Activated naive CD8-positive, alpha-beta T cell treated with anti-CD3 and anti-CD28 coated beads, Interleukin-2, amount 10 ng/mL, durations not matched to agents 7 days and 5 days (primary cell): ENCODE results near the gene CNNM1. TPM values are rescaled to one million over a fixed set of nuclear protein-coding genes. Genes with fewer than 3 reads are reported as not detected.
A peak's percentile ranks its signal among the peaks of the same experiment; 100 is the strongest.

Experiments used
- ATAC-seq: fragments of 150-1000 bp; cut with Tn5 transposase; one replicate; pipeline ENCODE4 v1.10.0; 2021; ENCODE audit warnings: low read depth, moderate library complexity
- POLR2A ChIA-PET: fragments of 350-600 bp; sonication (Branson Sonifier 250); formaldehyde crosslinking; loops from one replicate; lab custom pipeline; 2021; ENCODE audit warnings: antibody characterized with exemption; lab: Charles Lee
- DNase-seq: peaks from one replicate; pipeline ENCODE4 v3.0.0; 2021
- H3K27ac Mint-ChIP-seq: one replicate; pipeline ENCODE4 v1.8.0; 2022; ENCODE audit warnings: mild to moderate bottlenecking, mixed read lengths
- H3K27me3 Mint-ChIP-seq: one replicate; pipeline ENCODE4 v1.8.0; 2022; ENCODE audit warnings: mild to moderate bottlenecking, moderate library complexity, mixed read lengths
- H3K36me3 Mint-ChIP-seq: one replicate; pipeline ENCODE4 v1.8.0; 2021; ENCODE audit warnings: mild to moderate bottlenecking, mixed read lengths
- H3K4me1 Mint-ChIP-seq: one replicate; pipeline ENCODE4 v1.8.0; 2021; ENCODE audit warnings: mixed read lengths
- H3K4me3 Mint-ChIP-seq: one replicate; pipeline ENCODE4 v1.8.0; 2022; ENCODE audit warnings: mild to moderate bottlenecking, moderate library complexity, mixed read lengths
- H3K9me3 Mint-ChIP-seq: one replicate; pipeline ENCODE4 v1.8.0; 2021; ENCODE audit warnings: mixed read lengths
- total RNA-seq, 2 experiments: library from RNA; stranded (reverse); gene quantifications; one replicate each; pipeline ENCODE4 v1.2.3, GENCODE V29; 2021

The CNNM1 gene
- total RNA-seq, 2 experiments from 2014 or later, result 0.26 to 0.50 TPM

DNA sequence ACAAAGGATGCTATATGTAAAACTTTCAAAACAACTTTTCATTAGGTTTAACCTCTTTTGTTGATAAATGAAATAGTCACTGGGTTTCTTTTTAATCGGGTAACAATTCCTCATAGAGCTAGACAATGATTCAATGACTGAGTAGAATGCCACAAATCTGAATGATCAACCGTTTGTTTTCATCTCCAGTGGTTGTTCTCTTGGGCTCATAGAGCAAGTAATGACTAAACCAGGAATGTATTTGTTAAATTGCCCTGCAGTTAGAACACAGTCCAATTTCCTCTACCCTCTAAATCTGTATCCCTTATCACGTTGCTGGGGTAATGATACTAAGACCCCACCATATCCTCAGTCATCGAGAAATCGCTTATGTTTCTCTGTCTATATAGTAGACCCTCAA lies 40.0 kb downstream of the CNNM1 start:
- POLR2A ChIA-PET, result no interaction called here
- Mint-ChIP-seq H3K27ac (no peak overlapping the region), H3K27me3 (peaks cover 84% of the 10 kb centered on the region), H3K4me1 (peaks cover 11% of the 10 kb centered on the region), H3K9me3 (no peaks in the 10 kb centered on the region), H3K4me3 (no peak overlapping the region), H3K36me3 (no peaks in the 10 kb centered on the region)
- DNase-seq, result no peak
- ATAC-seq, result no peak

DNA sequence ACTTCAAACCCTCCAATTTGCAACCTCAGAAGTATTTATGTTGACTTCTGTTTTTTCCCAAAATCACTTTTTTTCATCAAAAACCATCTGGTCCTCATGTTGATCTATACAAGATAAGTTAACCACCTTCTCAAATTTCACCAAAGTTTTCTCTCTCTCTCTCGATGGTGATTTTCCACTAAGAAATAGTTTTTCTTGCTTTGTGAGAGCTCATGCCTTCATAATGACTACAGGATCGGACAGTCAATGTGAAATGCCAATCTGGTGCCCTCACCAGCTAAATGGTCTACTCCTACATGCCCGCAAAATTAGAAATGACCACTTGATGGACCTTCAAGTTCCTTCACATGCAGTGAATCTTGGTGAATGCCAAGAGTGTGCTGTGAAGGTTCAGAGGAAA lies 40.4 kb downstream of the CNNM1 start:
- Mint-ChIP-seq H3K36me3 (no peaks in the 10 kb centered on the region), H3K4me3 (no peak overlapping the region), H3K27me3 (peaks cover 86% of the 10 kb centered on the region), H3K9me3 (no peaks in the 10 kb centered on the region), H3K4me1 (peaks cover 11% of the 10 kb centered on the region), H3K27ac (no peak overlapping the region)
- DNase-seq (no peak), ATAC-seq (no peak)
- POLR2A ChIA-PET, result no interaction called here

DNA sequence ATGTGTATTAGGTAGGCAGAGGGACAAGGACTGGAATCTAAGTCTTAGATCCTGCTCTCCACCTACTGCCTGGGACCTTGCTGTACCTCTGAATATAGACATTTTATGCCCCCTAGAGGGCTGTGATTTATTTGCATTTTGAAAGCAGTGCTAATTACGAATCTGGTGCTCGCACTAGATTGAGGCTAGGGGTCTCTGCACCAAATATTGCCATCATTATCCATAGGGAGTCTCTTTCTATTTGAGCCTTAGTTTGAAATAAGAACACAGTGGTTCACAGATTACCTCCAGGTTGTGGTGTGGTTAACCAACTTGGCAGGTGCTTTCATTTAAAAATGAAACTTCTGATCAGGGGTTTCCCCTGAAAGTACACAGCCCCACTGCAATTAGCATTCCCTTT lies 41.8 kb downstream of the CNNM1 start:
- H3K27ac Mint-ChIP-seq, result no peak overlapping the region
- H3K9me3 Mint-ChIP-seq, result no peaks in the 10 kb centered on the region
- H3K4me1 Mint-ChIP-seq, result peaks cover 11% of the 10 kb centered on the region
- POLR2A ChIA-PET, result no interaction called here
- H3K36me3 Mint-ChIP-seq, result no peaks in the 10 kb centered on the region
- H3K4me3 Mint-ChIP-seq, result no peak overlapping the region
- DNase-seq (no peak), ATAC-seq (peak; percentile 66)
- peaks cover 90% of the 10 kb centered on the region for H3K27me3 Mint-ChIP-seq

DNA sequence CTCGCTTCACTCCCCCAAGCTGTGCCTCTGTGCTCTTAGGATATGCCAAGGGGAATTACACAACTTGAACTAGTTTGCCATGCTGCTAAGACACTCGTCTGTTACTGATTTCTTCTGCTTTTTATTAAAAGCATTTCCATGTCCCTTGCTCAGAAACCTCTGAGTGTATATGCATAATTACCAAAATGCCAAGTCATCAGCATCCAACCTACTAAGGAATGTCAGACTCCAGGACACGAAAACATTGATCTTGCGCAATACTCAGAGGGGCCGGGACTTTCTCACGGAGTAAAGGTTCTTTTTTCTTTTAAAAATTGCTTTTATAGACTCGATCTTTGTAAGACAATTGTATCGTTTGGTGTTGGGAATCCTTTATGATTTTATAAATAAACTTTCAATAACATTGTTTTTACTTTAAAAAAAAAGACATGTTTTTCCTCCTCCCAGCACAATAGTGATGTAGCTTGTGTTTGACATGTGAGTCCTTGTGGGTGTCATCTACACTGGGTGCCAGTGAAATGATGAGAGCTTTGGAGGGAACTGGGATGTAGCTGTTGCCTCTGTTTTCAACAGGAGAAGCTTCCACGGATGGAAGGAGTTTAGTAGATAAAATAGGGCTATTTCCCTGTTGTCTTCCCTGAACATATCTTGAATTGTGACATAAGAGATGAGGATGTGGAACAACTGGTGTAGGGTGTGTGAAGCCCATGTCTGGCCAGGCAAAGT lies 43.6 kb downstream of the CNNM1 start:
- Mint-ChIP-seq H3K27me3 (peaks cover 80% of the 10 kb centered on the region), H3K27ac (no peak overlapping the region), H3K36me3 (no peaks in the 10 kb centered on the region), H3K9me3 (no peaks in the 10 kb centered on the region), H3K4me1 (peaks cover 11% of the 10 kb centered on the region), H3K4me3 (no peak overlapping the region)
- ATAC-seq, result no peak
- DNase-seq, result no peak
- POLR2A ChIA-PET, result no interaction called here

DNA sequence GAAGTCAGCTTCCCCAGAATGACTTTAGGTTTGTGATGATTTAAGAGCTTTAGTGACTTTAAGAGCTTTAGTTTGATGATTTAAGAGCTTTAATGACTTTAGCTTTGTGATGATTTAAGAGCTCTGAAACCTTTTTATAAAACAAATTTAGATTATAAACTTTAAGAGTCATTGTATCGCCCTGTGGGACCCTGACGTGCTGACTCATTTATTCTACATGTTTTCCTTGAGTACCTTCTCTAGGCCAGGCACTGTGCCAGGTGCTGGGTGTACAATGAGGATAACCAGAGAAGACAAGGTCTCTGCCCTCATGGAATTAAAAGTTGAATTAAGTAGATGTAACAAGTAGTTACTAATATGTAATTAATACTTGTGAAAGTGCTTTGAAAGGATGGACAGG lies 45.4 kb downstream of the CNNM1 start:
- POLR2A ChIA-PET, result no interaction called here
- Mint-ChIP-seq H3K4me3 (no peak overlapping the region), H3K27ac (no peak overlapping the region), H3K4me1 (peaks cover 11% of the 10 kb centered on the region), H3K36me3 (no peaks in the 10 kb centered on the region), H3K27me3 (peaks cover 70% of the 10 kb centered on the region), H3K9me3 (no peaks in the 10 kb centered on the region)
- ATAC-seq (no peak), DNase-seq (no peak)

DNA sequence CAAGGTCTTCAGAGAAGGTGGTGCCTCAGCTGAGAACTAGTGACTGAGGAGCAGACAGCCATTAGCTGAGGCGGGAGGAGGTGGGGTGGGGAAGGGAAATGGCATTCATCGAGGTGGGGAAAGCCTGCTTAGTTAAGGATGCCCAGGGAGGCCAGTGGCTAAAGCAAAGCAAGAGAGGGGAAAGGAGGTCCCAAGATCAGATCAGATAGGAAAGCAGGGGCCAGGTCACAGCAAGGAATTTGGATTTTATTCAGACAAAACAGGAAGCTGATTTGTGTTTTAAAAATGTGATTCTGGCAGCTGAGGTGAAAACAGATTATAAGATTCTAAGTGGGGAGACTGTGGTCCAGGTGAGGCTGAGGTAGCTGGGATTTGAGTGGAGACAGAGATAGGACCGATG lies 45.8 kb downstream of the CNNM1 start:
- H3K27me3 Mint-ChIP-seq, result peaks cover 67% of the 10 kb centered on the region
- no peak overlapping the region for H3K4me3 Mint-ChIP-seq
- POLR2A ChIA-PET, result no interaction called here
- peaks cover 11% of the 10 kb centered on the region for H3K4me1 Mint-ChIP-seq
- ATAC-seq (no peak), DNase-seq (no peak)
- no peak overlapping the region for H3K27ac Mint-ChIP-seq
- no peaks in the 10 kb centered on the region for H3K9me3 Mint-ChIP-seq
- no peaks in the 10 kb centered on the region for H3K36me3 Mint-ChIP-seq

DNA sequence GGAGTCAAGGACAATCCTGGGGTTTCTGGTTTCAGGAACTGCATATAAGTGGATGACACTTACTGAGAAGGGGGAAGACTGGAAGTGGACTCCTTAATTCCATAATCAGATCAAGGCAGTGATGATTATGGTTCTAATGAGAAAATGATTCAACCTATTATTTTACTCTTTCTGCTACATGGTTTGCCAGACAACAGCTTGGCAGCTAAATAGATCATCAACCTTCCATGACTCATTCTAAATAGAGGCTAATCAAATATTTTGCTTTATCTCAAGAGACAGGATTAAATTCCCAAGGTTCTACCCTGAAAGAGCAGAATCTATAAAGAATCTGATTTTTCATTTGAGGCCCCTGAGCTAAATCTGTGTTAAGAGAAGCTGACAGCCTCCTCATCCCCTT lies 46.3 kb downstream of the CNNM1 start:
- Mint-ChIP-seq H3K27me3 (peaks cover 66% of the 10 kb centered on the region), H3K9me3 (no peaks in the 10 kb centered on the region), H3K36me3 (no peaks in the 10 kb centered on the region), H3K4me3 (no peak overlapping the region), H3K27ac (no peak overlapping the region), H3K4me1 (peaks cover 11% of the 10 kb centered on the region)
- ATAC-seq (no peak), DNase-seq (no peak)
- POLR2A ChIA-PET, result no interaction called here

DNA sequence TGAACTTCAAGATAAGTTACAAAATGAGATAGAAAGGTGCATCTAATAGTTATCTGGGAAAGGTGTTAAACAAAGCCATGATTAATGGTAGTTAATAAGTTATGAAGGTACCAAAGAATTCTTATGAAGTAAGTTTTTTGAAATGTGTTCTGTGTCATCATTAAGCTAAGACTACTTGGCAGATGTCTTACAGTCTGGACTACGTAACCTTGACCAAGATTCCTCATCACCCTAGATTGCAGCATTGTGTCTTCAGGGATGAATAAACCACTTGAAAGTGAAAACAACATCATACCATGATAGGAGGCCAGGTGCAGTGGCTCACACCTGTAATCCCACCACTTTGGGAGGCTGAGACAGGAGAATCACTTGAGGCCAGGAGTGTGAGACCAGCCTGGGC lies 53.0 kb downstream of the CNNM1 start:
- Mint-ChIP-seq H3K4me3 (no peak overlapping the region), H3K36me3 (peaks cover 2% of the 10 kb centered on the region), H3K27ac (no peak overlapping the region), H3K27me3 (peaks cover 24% of the 10 kb centered on the region), H3K9me3 (no peaks in the 10 kb centered on the region), H3K4me1 (no peaks in the 10 kb centered on the region)
- ATAC-seq (no peak), DNase-seq (no peak)
- POLR2A ChIA-PET, result no interaction called here

DNA sequence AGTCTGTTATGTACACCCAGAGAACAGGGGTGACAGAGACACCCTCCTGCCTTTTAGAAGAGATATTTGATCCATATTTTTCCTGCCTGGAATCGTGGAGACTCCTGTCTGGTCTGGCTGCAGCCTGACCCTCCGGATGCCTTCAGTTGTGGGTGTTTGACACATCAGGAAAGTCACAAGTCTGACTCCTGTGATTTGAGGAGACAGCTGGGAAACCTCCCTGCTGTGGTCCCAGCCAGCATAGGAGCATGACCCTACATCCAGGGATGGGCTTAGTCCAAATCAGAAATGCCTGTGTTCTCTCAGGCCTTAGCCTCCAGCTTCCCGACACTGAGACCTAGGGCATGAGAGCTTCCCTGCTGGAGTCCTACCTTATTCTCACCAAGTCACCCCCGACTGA lies 57.9 kb downstream of the CNNM1 start:
- Mint-ChIP-seq H3K9me3 (no peaks in the 10 kb centered on the region), H3K36me3 (peaks cover 2% of the 10 kb centered on the region), H3K27me3 (peaks cover 11% of the 10 kb centered on the region), H3K4me1 (peaks cover 2% of the 10 kb centered on the region), H3K4me3 (no peak overlapping the region), H3K27ac (no peak overlapping the region)
- POLR2A ChIA-PET, result no interaction called here
- ATAC-seq, result no peak
- no peak for DNase-seq

DNA sequence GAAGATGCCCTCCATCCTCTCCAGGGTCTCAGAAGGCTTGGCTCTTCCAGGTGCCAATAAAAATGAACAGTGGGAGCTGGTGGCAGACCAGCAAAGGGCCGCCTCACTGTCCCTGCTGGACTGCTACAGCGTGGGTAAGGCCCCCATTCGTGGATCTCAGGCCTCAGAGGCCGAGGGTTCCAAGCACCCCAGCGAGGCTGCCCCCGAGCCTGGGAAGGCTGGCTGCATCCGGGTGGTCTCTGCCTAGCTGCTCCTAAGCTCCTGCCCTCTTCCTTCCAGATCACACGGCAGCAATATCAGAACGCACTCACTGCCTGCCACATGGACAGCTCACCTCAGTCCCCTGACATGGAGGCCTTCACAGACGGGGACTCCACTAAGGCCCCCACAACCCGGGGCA lies 58.4 kb downstream of the CNNM1 start:
- POLR2A ChIA-PET, result no interaction called here
- Mint-ChIP-seq H3K4me3 (no peak overlapping the region), H3K36me3 (peaks cover 2% of the 10 kb centered on the region), H3K4me1 (peaks cover 4% of the 10 kb centered on the region), H3K27me3 (peaks cover 11% of the 10 kb centered on the region), H3K9me3 (no peaks in the 10 kb centered on the region), H3K27ac (no peak overlapping the region)
- DNase-seq, result no peak
- ATAC-seq, result no peak

DNA sequence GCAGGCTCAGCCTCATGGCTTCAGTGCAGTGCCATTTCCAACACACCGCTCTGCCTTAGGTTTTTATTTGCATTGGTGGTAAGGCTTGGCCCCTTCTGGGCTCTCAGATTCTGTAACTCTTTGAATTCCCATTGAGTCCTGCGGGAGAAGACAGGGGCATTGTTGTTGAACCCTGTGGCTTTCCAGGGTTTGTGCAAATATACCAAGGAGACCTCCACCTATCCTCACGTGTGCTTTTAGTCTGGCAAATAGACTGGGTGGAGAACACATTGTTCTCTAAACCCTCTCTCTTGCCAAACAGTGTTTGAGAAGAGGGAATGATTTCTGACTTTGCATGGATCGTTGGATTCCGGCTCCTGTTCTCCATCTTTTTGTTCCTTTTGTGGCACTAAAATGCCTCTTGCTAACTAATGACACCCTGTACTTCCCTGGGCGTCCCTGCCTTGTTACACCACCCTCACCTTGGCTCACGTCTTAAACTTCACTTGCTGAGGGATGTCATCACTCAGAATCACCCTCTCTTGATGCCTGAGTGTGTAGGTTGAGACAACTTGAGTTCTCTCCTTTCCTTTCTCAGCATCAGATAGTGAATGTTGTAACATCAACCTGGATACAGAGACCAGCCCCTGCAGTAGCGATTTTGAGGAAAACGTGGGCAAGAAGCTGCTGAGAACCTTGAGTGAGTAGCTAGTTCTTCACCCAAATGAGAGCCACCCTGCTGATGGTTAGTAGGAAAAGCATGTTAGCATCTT lies 60.7 kb downstream of the CNNM1 start:
- peaks cover 2% of the 10 kb centered on the region for H3K36me3 Mint-ChIP-seq
- POLR2A ChIA-PET, result no interaction called here
- ATAC-seq (no peak), DNase-seq (no peak)
- H3K9me3 Mint-ChIP-seq, result no peaks in the 10 kb centered on the region
- peaks cover 11% of the 10 kb centered on the region for H3K27me3 Mint-ChIP-seq
- H3K4me1 Mint-ChIP-seq, result peaks cover 5% of the 10 kb centered on the region
- no peak overlapping the region for H3K27ac Mint-ChIP-seq
- H3K4me3 Mint-ChIP-seq, result no peak overlapping the region

DNA sequence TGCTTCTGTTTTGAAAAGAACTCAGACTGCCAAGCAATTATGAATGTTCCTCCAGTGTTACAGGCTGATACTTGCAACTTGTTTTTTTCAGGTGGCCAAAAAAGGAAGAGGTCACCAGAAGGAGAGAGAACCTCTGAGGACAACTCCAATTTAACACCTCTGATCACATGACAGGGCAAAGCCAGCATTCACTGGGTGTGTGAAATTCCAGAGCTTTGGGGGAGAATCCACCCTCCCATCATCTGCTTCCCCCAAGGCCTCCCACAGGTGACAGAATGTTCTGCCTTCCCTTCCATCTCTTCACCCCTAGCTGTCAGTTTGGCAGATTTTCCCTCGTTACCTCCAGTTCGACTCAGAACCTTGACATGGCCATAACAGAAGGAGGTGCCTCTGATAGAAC lies 62.2 kb downstream of the CNNM1 start:
- Mint-ChIP-seq H3K36me3 (no peaks in the 10 kb centered on the region), H3K27me3 (peaks cover 8% of the 10 kb centered on the region), H3K4me3 (no peak overlapping the region), H3K9me3 (no peaks in the 10 kb centered on the region), H3K27ac (no peak overlapping the region), H3K4me1 (peaks cover 10% of the 10 kb centered on the region)
- ATAC-seq, result no peak
- no peak for DNase-seq
- POLR2A ChIA-PET, result no interaction called here

DNA sequence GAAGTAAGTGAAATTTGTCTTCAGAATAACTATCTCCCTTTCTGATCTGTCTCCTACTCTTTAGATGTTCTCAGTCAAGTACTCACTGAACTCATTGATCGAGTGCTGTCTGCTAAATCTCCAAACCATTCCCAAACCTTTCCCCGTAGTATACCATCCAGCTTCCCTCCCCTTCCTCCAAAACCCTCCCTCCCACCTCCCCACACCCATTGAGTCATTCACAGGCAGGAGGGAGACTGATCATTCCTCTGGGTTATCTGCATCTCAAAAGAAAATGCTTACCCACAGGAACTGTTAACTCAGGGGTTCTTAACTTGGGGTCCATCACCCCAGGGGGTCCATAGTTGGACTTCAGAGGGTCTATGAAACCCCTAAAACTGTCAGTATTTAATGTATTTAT lies 63.9 kb downstream of the CNNM1 start:
- H3K4me3 Mint-ChIP-seq, result no peak overlapping the region
- POLR2A ChIA-PET, result no interaction called here
- H3K36me3 Mint-ChIP-seq, result peaks cover 3% of the 10 kb centered on the region
- H3K27me3 Mint-ChIP-seq, result peaks cover 8% of the 10 kb centered on the region
- no peak overlapping the region for H3K27ac Mint-ChIP-seq
- DNase-seq (no peak), ATAC-seq (no peak)
- H3K4me1 Mint-ChIP-seq, result peaks cover 10% of the 10 kb centered on the region
- no peaks in the 10 kb centered on the region for H3K9me3 Mint-ChIP-seq

DNA sequence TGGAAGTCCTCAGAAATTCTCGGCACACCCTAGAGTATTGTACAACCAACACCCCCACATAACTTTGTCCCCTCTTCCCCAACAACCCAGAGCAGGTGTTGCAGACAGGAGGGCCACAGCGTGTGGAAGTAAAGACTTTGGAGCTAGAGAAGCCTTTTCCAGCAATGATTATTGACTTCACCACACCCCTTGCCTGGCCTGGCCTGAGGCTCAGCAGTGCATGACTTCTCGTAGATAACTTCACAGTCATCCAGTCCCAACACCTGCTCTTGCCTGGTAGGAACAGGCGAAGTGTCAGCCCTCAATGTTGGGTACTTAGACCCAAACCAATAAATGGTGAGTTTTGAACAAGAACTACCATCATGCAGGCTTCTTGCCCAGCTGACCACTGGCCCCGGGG lies 64.5 kb downstream of the CNNM1 start:
- DNase-seq (no peak), ATAC-seq (no peak)
- Mint-ChIP-seq H3K27ac (no peak overlapping the region), H3K9me3 (no peaks in the 10 kb centered on the region), H3K4me3 (no peak overlapping the region), H3K36me3 (peaks cover 3% of the 10 kb centered on the region), H3K4me1 (peaks cover 10% of the 10 kb centered on the region), H3K27me3 (peaks cover 8% of the 10 kb centered on the region)
- POLR2A ChIA-PET, result no interaction called here
